Islet of Langerhans (tissue), 1 donor: ENCODE data around the gene OAS2.
"Not testable (repeated sequence)": the region's sequence is repeated elsewhere in the genome, so short reads cannot be mapped to it uniquely, and the experiment has no call there.

Experiments
- FAIRE-seq: peaks from one replicate; lab custom pipeline; 2011; peaks lifted over from hg19 to GRCh38; lab: Jason Lieb, UNC

The OAS2 gene

GRCh38 chr12:112948806-112949205 is 29.5 kb upstream of the OAS2 start:
- FAIRE-seq = no peak

GRCh38 chr12:112950701-112951100 is 27.6 kb upstream of the OAS2 start:
- no peak for FAIRE-seq

- FAIRE-seq = not testable (repeated sequence)
These were observed 21.2 kb upstream of the OAS2 start for GRCh38 chr12:112957125-112957524.

GRCh38 chr12:112961074-112961473 is 17.2 kb upstream of the OAS2 start:
- FAIRE-seq = no peak

- no peak for FAIRE-seq
These were observed 16.8 kb upstream of the OAS2 start for GRCh38 chr12:112961536-112961935.

GRCh38 chr12:112962561-112962960 is 15.8 kb upstream of the OAS2 start:
- FAIRE-seq = no peak

DNA sequence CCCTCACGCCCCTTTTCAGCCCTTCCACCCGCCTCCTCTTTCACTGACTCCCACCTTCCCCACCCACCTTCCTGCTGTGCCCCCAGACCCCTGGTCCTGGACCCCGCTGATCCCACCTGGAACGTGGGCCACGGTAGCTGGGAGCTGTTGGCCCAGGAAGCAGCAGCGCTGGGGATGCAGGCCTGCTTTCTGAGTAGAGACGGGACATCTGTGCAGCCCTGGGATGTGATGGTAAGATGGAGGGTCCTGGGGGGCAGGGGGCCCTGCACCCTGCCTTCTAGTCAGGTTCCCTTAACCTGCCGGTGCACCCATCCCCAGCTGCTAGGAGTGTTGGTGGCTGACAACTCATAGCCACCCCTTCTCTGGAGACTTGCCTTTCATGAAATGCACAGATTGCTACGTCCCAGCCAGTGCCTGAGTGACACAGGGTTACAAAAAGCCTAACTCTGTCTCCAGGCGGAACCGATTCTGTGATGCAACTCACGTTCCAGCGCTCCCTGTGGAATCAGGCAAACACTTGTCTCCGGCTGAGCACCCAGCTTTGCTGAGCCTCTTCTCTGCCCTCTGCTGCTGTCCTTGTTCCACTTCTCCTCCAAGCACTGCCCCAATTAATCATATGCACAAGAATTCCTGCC is 15.0 kb upstream of the OAS2 start:
- FAIRE-seq = no peak

- FAIRE-seq = no peak
These were observed 14.2 kb upstream of the OAS2 start for GRCh38 chr12:112964067-112964670.

- FAIRE-seq = no peak
These were observed 13.4 kb upstream of the OAS2 start for GRCh38 chr12:112964915-112965314.

- no peak for FAIRE-seq
These were observed 12.7 kb upstream of the OAS2 start for GRCh38 chr12:112965643-112966042.

DNA sequence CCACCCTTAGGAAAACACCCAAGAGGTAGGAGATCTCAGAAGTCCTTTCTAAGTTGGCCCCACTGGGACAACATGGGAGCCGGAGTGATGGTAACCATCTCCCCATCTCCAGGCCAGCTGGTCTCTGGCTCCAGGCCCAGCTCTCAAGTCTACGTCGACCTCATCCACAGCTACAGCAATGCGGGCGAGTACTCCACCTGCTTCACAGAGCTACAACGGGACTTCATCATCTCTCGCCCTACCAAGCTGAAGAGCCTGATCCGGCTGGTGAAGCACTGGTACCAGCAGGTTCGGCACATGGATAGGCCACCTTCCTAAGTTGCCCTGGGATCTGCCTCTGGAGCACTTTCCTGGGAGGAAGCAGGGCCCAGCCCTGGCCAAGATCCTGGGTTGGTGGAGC is 11.0 kb upstream of the OAS2 start:
- FAIRE-seq = no peak

- no peak for FAIRE-seq
These were observed 10.5 kb upstream of the OAS2 start for GRCh38 chr12:112967858-112968257.

DNA sequence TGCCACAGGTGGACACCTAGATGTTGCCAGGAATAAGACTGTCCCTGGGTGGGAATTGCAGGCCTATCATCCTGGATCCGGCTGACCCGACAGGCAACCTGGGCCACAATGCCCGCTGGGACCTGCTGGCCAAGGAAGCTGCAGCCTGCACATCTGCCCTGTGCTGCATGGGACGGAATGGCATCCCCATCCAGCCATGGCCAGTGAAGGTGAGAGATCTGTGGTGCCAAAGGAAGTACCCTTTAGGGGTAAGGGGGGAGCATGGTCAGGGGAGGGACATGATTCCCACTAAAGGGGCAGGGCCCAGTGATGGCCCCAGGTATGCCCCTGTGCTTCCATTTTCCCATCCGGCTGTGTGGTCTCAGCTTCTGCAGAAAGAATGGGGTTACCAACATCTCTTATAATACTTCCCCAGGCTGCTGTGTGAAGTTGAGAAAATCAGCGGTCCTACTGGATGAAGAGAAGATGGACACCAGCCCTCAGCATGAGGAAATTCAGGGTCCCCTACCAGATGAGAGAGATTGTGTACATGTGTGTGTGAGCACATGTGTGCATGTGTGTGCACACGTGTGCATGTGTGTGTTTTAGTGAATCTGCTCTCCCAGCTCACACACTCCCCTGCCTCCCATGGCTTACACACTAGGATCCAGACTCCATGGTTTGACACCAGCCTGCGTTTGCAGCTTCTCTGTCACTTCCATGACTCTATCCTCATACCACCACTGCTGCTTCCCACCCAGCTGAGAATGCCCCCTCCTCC is 8.6 kb upstream of the OAS2 start:
- FAIRE-seq = no peak

DNA sequence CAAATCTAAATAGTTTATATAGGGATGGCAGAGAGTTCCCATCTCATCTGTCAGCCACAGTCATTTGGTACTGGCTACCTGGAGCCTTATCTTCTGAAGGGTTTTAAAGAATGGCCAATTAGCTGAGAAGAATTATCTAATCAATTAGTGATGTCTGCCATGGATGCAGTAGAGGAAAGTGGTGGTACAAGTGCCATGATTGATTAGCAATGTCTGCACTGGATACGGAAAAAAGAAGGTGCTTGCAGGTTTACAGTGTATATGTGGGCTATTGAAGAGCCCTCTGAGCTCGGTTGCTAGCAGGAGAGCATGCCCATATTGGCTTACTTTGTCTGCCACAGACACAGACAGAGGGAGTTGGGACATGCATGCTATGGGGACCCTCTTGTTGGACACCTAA is 7.9 kb upstream of the OAS2 start:
- FAIRE-seq = no peak

GRCh38 chr12:112971248-112971647 is 7.1 kb upstream of the OAS2 start:
- no peak for FAIRE-seq

GRCh38 chr12:112973011-112973735 is 5.1 kb upstream of the OAS2 start:
- no peak for FAIRE-seq

- no peak for FAIRE-seq
These were observed 4.5 kb upstream of the OAS2 start for GRCh38 chr12:112973818-112974231.

- no peak for FAIRE-seq
These were observed 3.4 kb upstream of the OAS2 start for GRCh38 chr12:112974904-112975303.

- FAIRE-seq = no peak
These were observed 1.2 kb upstream of the OAS2 start for GRCh38 chr12:112977139-112977538.

DNA sequence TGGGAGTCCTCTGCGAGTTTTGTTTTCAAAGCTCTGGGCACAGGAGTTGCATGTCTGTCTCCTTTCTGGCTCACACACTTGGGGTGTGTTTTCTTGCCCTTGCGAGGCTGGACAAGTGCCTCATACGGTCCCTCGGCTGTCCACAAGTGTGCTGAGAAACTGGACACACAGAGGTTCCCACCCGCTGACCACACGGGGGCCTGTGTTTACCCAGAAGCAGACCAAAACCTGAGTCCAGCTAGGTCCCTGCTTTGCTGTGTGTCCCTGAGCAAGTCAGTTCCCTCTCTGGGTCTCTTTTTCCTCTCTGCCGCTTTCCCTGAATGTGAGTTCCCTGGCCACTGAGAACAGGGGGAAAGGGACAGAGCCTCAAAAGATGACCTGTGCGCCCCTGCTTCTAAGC is 678 bp upstream of the OAS2 start:
- FAIRE-seq = no peak

DNA sequence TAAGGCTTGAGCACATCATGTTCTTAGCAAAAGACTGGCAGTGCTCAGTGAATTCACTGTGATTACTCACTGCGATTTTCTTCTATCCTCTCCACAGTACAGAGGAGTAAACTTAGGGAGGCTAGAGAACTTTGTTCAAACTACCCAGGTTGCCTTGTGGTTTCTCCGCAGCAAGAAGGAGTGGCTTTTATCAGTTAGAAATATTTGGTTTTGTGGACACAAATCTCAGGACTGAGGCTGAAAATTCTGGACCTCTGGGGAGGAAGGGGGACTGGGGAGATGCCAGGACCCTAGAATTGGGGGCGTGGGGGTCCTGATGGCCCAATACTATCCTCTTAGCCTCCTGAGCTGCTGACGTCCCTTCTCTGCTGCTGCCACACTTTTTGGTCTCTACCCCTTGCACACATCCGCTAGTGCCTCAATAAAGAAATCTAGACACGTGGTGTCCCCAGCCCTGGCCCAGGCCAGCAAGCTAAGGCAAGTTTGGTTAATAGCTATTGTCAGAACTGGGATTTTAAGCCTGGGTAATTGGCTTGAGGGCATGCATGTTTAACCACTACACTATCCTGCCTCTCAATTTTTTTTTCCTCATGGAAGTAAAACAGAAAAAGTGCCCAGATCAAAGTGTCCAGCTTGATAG is 842 bp downstream of the OAS2 start:
- FAIRE-seq = no peak

DNA sequence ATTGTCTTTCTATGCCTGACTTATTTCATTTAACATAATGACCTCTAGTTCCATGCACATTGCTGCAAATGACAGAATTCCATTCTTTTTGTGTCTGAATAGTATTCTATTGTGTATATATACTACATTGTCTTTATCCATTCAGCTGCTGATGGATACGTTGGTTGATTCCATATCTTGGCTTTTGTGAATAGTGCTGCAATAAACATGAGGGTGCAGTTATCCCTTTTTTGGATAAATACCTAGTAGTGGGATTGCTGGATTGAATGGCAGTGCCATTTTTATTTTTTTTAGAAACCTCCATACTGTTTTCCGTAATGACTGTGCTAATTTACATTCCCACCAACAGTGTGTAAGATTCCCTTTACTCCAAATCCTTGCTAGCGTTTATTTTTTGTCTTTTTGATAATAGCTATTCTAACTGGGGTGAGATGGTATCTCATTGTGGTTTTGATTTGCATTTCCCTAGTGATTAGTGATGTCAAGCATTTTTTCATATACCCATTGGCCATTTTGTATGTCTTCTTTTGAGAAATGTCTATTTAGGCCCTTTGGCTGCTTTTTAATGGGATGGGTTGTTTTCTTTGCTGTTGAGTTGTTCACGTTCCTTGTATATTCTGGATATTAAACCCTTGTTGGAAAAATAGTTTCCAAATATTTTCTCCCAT is 2.3 kb downstream of the OAS2 start:
- no peak for FAIRE-seq
